ENCODE measurements around the gene COIL. TPM values are rescaled to one million over a fixed set of nuclear protein-coding genes. Genes with fewer than 3 reads are reported as not detected.

COIL gene
- total and polyA plus RNA-seq, 2 of the 13 experiments (the other 11 are each of a cell fraction or from before 2014, with no cell fraction given): 8.1 to 29.4 TPM

DNA sequence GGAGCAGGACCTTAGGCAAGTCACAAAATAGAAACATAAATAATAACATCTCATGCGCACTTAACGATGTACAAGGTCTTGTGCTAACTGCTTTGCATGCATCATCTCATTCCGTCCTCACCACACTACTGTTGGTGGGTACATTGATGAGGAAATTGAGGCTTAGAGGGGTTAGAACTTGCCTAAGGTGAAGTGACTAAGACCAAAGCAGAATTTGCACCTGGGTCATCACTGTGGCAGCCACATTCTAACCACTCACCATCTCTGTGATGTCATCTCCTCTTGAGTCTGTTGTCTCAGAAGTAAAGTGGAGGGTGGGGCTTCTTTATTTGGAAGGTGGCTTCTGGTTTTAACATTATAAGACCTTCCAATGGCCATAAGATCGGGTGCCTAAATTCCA, 26.6 kb downstream of the COIL start:
- 93% methylated on average over 4 of the region's 4 CpGs for WGBS (ENCODE audit: low lambda C conversion rate)
- Histone ChIP-seq H3K4me3 (replicated peaks in 1 of 3; ENCODE audit: insufficient read depth in 1 of 3, low read depth in 2 of 3, low read length in 3 of 3) (no peak overlapping the region), H2AFZ (ENCODE audit: low read length) (no peak overlapping the region), H3K27me3 (ENCODE audit: control insufficient read depth in 1 of 2, insufficient read depth in 2 of 2, low read length in 2 of 2) (no peaks in the 10 kb centered on the region), H4K20me1 (ENCODE audit: insufficient read depth, low read length) (no peaks in the 10 kb centered on the region), H3K27ac (ENCODE audit: extremely low read length, insufficient read depth, low read length) (no peak overlapping the region), H3K4me1 (ENCODE audit: insufficient read depth, low read length) (peaks cover 19% of the 10 kb centered on the region), H3K36me3 (replicated peaks in 1 of 2; ENCODE audit: control insufficient read depth in 1 of 2, insufficient read depth in 2 of 2, low read length in 2 of 2) (peaks cover 2 to 28% of the 10 kb centered on the region in 2 experiments; a peak in 4 of 5 replicates), H3K9ac (ENCODE audit: insufficient read depth, low read depth, low read length) (no peak overlapping the region), H3K9me3 (ENCODE audit: low read length) (peaks cover 21% of the 10 kb centered on the region), H3K4me2 (ENCODE audit: low read depth, low read length) (no peak overlapping the region), H3K79me2 (ENCODE audit: insufficient read depth, low read length) (no peaks in the 10 kb centered on the region)
- no peak for ATAC-seq
- no peak for FAIRE-seq
- ChIA-PET POLR2A (no interaction called here), CTCF (ENCODE audit: low intra/inter-chr PET ratio, low total read pairs) (no interaction called here)
- in situ Hi-C loops (cut with HindIII; ENCODE audit: extremely low pct_ligation_motif_present, low pct_unique_long_range_greater_than_20kb): no loop called here
- BruUV-seq (replicated peaks): no TSS peak
- intact Hi-C loops (cut with micrococcal nuclease; ENCODE audit: unreplicated experiment): no loop called here
- no peak for DNase-seq (ENCODE audit: low spot score)
- no peak for TF ChIP-seq HNF4G (IDR thresholded peaks at IDR 0.05; ENCODE audit: borderline replicate concordance, low read depth, low read length)
- no peak for TF ChIP-seq HNF4G (CRISPR knock-in tag; IDR thresholded peaks at IDR 0.05; ENCODE audit: borderline replicate concordance, low read depth)
- no peak for TF ChIP-seq ZNF720 (CRISPR knock-in tag; IDR thresholded peaks at IDR 0.05)
- no peak for TF ChIP-seq KAT7 (CRISPR knock-in tag; IDR thresholded peaks at IDR 0.05; ENCODE audit: borderline replicate concordance)
- no peak for TF ChIP-seq EEA1 (CRISPR knock-in tag; IDR thresholded peaks at IDR 0.05; ENCODE audit: borderline replicate concordance)
- no peak for TF ChIP-seq RFXAP (CRISPR knock-in tag; IDR thresholded peaks at IDR 0.05; ENCODE audit: borderline replicate concordance)
- TF ChIP-seq, protein P1, sequence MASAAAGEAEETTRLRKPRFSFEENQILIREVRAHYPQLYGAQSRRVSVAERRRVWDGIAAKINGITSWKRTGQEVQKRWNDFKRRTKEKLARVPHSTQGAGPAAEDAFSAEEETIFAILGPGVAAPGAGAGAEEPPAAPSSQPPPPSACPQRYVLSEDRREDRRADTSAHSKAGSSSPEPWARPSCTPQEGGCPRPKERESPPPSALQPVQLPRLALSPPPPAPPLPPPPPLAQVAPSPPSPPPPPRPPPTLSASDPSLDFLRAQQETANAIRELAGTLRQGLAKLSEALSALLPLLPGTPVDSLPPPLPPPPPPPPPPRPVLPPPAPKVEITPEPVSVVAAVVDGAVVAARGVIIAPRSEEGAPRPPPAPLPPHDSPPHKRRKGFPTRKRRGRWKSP (CRISPR knock-in tag; IDR thresholded peaks at IDR 0.05): no peak
- TF ChIP-seq ZNF609 (CRISPR knock-in tag; IDR thresholded peaks at IDR 0.05; ENCODE audit: borderline replicate concordance): no peak
- no peak for TF ChIP-seq AGO1 (IDR thresholded peaks at IDR 0.05; ENCODE audit: low read depth, low read length, poor library complexity, severe bottlenecking)
- no peak for TF ChIP-seq KLF11 (CRISPR knock-in tag; IDR thresholded peaks at IDR 0.05)
- TF ChIP-seq, protein P2, sequence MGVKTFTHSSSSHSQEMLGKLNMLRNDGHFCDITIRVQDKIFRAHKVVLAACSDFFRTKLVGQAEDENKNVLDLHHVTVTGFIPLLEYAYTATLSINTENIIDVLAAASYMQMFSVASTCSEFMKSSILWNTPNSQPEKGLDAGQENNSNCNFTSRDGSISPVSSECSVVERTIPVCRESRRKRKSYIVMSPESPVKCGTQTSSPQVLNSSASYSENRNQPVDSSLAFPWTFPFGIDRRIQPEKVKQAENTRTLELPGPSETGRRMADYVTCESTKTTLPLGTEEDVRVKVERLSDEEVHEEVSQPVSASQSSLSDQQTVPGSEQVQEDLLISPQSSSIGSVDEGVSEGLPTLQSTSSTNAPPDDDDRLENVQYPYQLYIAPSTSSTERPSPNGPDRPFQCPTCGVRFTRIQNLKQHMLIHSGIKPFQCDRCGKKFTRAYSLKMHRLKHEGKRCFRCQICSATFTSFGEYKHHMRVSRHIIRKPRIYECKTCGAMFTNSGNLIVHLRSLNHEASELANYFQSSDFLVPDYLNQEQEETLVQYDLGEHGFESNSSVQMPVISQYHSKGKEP (CRISPR knock-in tag; IDR thresholded peaks at IDR 0.05): no peak
- no peak for TF ChIP-seq SMARCC2 (IDR thresholded peaks at IDR 0.05)
- TF ChIP-seq ZNF816 (CRISPR knock-in tag; IDR thresholded peaks at IDR 0.05; ENCODE audit: borderline replicate concordance): no peak
- no peak for TF ChIP-seq THAP11 (CRISPR knock-in tag; IDR thresholded peaks at IDR 0.05)
- TF ChIP-seq KLF15 (CRISPR knock-in tag; IDR thresholded peaks at IDR 0.05; ENCODE audit: borderline replicate concordance): no peak
- TF ChIP-seq FOXA3 (CRISPR knock-in tag; IDR thresholded peaks at IDR 0.05): no peak
- TF ChIP-seq ZBTB7B (CRISPR knock-in tag; IDR thresholded peaks at IDR 0.05): no peak
- TF ChIP-seq, protein P3, sequence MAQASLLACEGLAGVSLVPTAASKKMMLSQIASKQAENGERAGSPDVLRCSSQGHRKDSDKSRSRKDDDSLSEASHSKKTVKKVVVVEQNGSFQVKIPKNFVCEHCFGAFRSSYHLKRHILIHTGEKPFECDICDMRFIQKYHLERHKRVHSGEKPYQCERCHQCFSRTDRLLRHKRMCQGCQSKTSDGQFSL (CRISPR knock-in tag; IDR thresholded peaks at IDR 0.05): no peak
- TF ChIP-seq FOXP1 (IDR thresholded peaks at IDR 0.05): no peak
- TF ChIP-seq FOXP1 (CRISPR knock-in tag; IDR thresholded peaks at IDR 0.05): no peak
